Right renal cortex interstitium (tissue), 3 donors: ENCODE measurements around the gene NME2. TPM values are rescaled to one million over a fixed set of nuclear protein-coding genes. Genes with fewer than 3 reads are reported as not detected.

Experiments used
- DNase-seq, 3 donors: peaks; one replicate each; pipeline ENCODE4 v3.0.0-alpha.2; 2013; ENCODE audit warnings: low read depth in 3 of 3, low spot score in 2 of 3
- polyA plus RNA-seq, 3 donors: library from polyadenylated mRNA; unstranded; fragments of 120-200 nt; gene quantifications; one replicate each; pipeline ENCODE4 v1.2.1, GENCODE V29; 2013; ENCODE audit not compliant: insufficient read length in 3 of 3

NME2 gene
- polyA plus RNA-seq, 3 donors, result 255 to 286 (median 262) TPM

- DNase-seq, result no peak
Measured at GRCh38 chr17:51197754-51198153, 31.5 kb downstream of the NME2 start.

- DNase-seq, result no peak
Measured at GRCh38 chr17:51200295-51200694, 34.1 kb downstream of the NME2 start.

DNA sequence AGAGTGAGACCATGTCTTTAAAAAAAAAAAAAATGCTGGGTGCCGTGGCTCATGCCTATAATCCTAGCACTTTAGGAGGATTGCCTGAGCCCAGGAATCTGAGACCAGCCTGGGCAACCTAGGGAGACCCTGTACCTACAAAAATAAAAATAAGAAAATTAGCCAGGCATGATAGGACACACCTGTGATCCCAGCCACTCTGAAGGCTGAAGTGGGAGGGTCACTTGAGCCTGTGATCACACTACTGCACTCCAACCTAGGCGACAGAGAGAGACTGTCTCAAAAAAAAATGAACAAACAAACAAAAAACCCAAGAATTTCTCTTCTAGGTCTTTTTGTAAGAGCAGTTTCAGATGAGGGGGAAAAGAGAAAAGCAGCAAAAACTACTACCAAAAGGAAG, 34.6 kb downstream of the NME2 start:
- no peak for DNase-seq

DNA sequence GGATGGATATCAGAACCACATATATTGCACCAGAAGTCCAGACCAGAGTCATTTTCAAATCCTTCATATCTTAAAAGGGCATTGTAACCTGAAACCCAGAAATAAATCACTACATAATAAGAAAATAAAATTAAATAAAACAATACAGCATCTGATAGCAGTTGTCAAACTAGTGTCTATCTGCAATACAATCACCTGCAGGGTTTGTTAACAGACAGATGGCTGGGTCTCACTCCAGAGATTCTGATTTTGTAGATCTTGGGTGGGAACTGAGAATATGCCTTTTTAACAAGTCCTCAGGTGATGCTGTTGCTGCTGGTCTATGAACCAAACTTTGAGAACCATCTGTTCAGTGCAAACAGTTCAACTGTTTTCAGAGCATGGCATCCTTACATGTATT, 37.6 kb downstream of the NME2 start:
- no peak for DNase-seq

- DNase-seq, result no peak
Measured at GRCh38 chr17:51214920-51215319, 48.7 kb downstream of the NME2 start.

DNA sequence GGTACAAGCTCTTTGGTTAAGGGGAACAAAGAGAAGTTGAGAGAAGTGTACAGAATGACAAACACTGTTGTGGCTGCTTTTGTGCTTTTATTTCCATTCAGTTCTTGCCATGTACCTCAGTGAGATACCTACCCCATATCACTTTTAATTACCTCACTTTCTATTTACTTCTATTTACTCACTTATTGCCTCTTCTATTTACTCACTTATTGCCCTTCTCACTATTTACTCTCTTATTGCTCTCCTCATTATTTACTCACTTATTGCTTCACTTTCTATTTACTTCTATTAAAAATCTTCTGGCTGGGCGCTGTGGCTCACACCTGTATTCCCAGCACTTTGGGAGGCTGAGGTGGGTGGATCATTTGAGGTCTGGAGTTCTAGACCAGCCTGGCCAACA, 51.7 kb downstream of the NME2 start:
- no peak for DNase-seq

- no peak for DNase-seq
Measured at GRCh38 chr17:51221322-51221721, 55.1 kb downstream of the NME2 start.

Other genes with a start within 250 kb of the NME2 start
- gene SPAG9, start 45.5 kb upstream of the NME2 start, polyA plus RNA-seq, result 100 to 1,000 TPM in 1 of 3 donors, 10 to 100 TPM in 2; 89.7 to 108 (median 99.1) TPM
- 10 to 100 TPM; 70.5 to 81.6 (median 74.1) TPM for gene NME1, start 12.9 kb upstream of the NME2 start, polyA plus RNA-seq
- gene MBTD1, start 93.6 kb downstream of the NME2 start, polyA plus RNA-seq, result 10 to 100 TPM; 50.8 to 55.9 (median 51.2) TPM
- gene UTP18, start 94.1 kb downstream of the NME2 start, polyA plus RNA-seq, result 10 to 100 TPM; 60.7 to 64.6 (median 61.0) TPM